Measurements from ENCODE around the gene NUDT8.

NUDT8 gene, protein sequence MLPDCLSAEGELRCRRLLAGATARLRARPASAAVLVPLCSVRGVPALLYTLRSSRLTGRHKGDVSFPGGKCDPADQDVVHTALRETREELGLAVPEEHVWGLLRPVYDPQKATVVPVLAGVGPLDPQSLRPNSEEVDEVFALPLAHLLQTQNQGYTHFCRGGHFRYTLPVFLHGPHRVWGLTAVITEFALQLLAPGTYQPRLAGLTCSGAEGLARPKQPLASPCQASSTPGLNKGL

GRCh38 chr11:67629386-67630227 is at the start of gene NUDT8:
NUDT8 (minus strand) TSS chr11:67629937; CDS start chr11:67629911, 26 bp downstream.
- Histone ChIP-seq H3F3A (ENCODE audit: low read depth) (no peaks in the 10 kb centered on the region), H3K4me2 (ENCODE audit: low read depth, low read length, poor library complexity, severe bottlenecking) (peak within 1 kb of the TSS; percentile 86), H3K4me1 (ENCODE audit: insufficient read depth, low read length, poor library complexity, severe bottlenecking) (peaks cover 33% of the 10 kb centered on the region), H3K9me2 (replicated peaks; ENCODE audit: low read depth, low read length) (no peaks in the 10 kb centered on the region), H3K36me3 (ENCODE audit: insufficient read depth, low read length) (no peaks in the 10 kb centered on the region), H4K20me1 (ENCODE audit: insufficient read depth, low read length, poor library complexity, severe bottlenecking) (peaks cover 3% of the 10 kb centered on the region), H3K79me2 (ENCODE audit: insufficient read depth, low read length) (peaks cover 24% of the 10 kb centered on the region; the same call in 1 of the 2 replicates), H2AFZ (ENCODE audit: low read length) (peak within 1 kb of the TSS; percentile 76), H3K9me3 (ENCODE audit: insufficient read depth, low read depth, low read length) (no peaks in the 10 kb centered on the region), H3K27me3 (ENCODE audit: insufficient read depth, low read length, poor library complexity, severe bottlenecking) (no peaks in the 10 kb centered on the region), H3K4me3 (ENCODE audit: low read length, poor library complexity, severe bottlenecking) (peak within 1 kb of the TSS; percentile 78), H3K9ac (ENCODE audit: low read depth, low read length, poor library complexity, severe bottlenecking) (peak within 1 kb of the TSS; percentile 76)
- TF ChIP-seq, protein P1, sequence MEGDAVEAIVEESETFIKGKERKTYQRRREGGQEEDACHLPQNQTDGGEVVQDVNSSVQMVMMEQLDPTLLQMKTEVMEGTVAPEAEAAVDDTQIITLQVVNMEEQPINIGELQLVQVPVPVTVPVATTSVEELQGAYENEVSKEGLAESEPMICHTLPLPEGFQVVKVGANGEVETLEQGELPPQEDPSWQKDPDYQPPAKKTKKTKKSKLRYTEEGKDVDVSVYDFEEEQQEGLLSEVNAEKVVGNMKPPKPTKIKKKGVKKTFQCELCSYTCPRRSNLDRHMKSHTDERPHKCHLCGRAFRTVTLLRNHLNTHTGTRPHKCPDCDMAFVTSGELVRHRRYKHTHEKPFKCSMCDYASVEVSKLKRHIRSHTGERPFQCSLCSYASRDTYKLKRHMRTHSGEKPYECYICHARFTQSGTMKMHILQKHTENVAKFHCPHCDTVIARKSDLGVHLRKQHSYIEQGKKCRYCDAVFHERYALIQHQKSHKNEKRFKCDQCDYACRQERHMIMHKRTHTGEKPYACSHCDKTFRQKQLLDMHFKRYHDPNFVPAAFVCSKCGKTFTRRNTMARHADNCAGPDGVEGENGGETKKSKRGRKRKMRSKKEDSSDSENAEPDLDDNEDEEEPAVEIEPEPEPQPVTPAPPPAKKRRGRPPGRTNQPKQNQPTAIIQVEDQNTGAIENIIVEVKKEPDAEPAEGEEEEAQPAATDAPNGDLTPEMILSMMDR (conservative IDR thresholded peaks at IDR 0.05; ENCODE audit: low read length), result peak; percentile 83
- TF ChIP-seq EZH2phosphoT487 (IDR thresholded peaks at IDR 0.05; ENCODE audit: borderline replicate concordance), result no peak

DNA sequence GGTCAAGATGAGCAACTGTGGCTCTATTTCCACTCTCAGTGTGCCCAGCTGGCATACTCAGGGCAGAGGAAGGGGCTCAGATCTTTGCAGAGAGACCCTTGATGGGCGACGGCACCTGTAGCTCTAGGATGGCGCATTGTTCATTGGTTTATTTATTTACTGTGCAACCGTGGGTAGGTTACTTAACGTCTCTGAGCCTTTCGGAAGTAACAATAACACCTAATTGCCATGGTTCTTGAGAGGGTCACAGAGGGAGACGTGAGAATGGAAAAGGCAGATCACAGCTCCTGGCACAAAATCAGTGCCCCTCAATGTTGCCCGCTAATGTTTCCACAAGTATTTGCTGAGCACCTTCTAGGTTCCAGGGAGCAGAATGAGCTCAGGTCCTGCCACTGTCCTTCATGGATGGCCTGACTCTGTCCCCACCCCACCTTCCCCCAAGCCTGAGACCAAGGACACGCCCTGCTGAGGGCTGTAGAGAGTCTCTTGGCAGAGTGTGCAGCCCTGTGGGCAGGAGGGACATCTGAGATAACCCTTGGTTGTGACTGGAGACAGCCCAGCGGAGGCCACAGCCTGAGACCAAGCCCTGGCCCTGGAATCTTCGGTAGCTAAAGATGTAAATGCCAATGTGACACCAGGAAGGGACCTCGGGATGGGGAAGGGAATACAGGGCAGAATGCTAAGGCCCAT is 45.5 kb upstream of the NUDT8 start:
- Histone ChIP-seq H3K4me2 (ENCODE audit: low read depth, low read length, poor library complexity, severe bottlenecking) (no peak overlapping the region), H3K36me3 (ENCODE audit: insufficient read depth, low read length) (no peaks in the 10 kb centered on the region), H3K9me3 (ENCODE audit: insufficient read depth, low read depth, low read length) (no peaks in the 10 kb centered on the region), H3K9me2 (replicated peaks; ENCODE audit: low read depth, low read length) (no peaks in the 10 kb centered on the region), H4K20me1 (ENCODE audit: insufficient read depth, low read length, poor library complexity, severe bottlenecking) (no peaks in the 10 kb centered on the region), H3F3A (ENCODE audit: low read depth) (no peaks in the 10 kb centered on the region), H3K9ac (ENCODE audit: low read depth, low read length, poor library complexity, severe bottlenecking) (no peak overlapping the region), H3K4me1 (ENCODE audit: insufficient read depth, low read length, poor library complexity, severe bottlenecking) (no peaks in the 10 kb centered on the region), H3K4me3 (ENCODE audit: low read length, poor library complexity, severe bottlenecking) (no peak overlapping the region), H3K79me2 (ENCODE audit: insufficient read depth, low read length) (no peaks in the 10 kb centered on the region), H2AFZ (ENCODE audit: low read length) (no peak overlapping the region), H3K27me3 (ENCODE audit: insufficient read depth, low read length, poor library complexity, severe bottlenecking) (no peaks in the 10 kb centered on the region)
- TF ChIP-seq EZH2phosphoT487 (IDR thresholded peaks at IDR 0.05; ENCODE audit: borderline replicate concordance), result no peak
- TF ChIP-seq, protein P1 (conservative IDR thresholded peaks at IDR 0.05; ENCODE audit: low read length), result no peak

DNA sequence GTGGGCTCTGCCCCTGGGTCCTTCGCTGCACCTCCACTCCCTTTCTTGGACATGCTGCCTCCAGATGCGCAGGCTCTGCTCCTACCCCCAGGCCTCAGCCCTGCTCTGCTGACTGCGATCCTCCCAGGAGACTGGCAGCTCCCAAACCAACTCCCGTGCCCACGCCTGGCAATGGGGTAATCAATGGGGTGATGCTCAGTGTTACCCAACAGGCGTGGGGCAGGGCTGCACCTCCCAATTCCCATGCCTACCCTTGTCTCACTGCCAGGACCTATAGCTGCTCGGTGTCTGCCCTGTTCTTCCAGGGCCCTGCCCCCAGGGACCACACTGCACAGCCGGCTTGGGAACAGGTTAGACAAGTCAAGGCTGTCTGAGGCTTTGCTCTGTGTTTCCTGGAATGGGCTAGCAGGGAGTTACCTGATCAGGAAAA is 44.7 kb upstream of the NUDT8 start, which contains the start of gene ALDH3B2:
Gene ALDH3B2, minus strand, starts transcription at position 182 of the 430 bp plus-strand sequence. CDS start 7,688 bp downstream, outside the sequence.
- H2AFZ ChIP-seq (ENCODE audit: low read length), result no peak within 1 kb of the TSS
- no peaks in the 10 kb centered on the region for H3K36me3 ChIP-seq (ENCODE audit: insufficient read depth, low read length)
- H3K9me2 ChIP-seq (replicated peaks; ENCODE audit: low read depth, low read length), result no peaks in the 10 kb centered on the region
- TF ChIP-seq EZH2phosphoT487 (IDR thresholded peaks at IDR 0.05; ENCODE audit: borderline replicate concordance), result no peak
- TF ChIP-seq, protein P1 (conservative IDR thresholded peaks at IDR 0.05; ENCODE audit: low read length), result no peak
- H3K4me3 ChIP-seq (ENCODE audit: low read length, poor library complexity, severe bottlenecking), result no peak within 1 kb of the TSS
- H3K4me1 ChIP-seq (ENCODE audit: insufficient read depth, low read length, poor library complexity, severe bottlenecking), result no peaks in the 10 kb centered on the region
- no peak within 1 kb of the TSS for H3K9ac ChIP-seq (ENCODE audit: low read depth, low read length, poor library complexity, severe bottlenecking)
- H4K20me1 ChIP-seq (ENCODE audit: insufficient read depth, low read length, poor library complexity, severe bottlenecking), result no peaks in the 10 kb centered on the region
- H3K4me2 ChIP-seq (ENCODE audit: low read depth, low read length, poor library complexity, severe bottlenecking), result no peak within 1 kb of the TSS
- no peaks in the 10 kb centered on the region for H3K27me3 ChIP-seq (ENCODE audit: insufficient read depth, low read length, poor library complexity, severe bottlenecking)
- H3F3A ChIP-seq (ENCODE audit: low read depth), result no peaks in the 10 kb centered on the region
- no peaks in the 10 kb centered on the region for H3K79me2 ChIP-seq (ENCODE audit: insufficient read depth, low read length)
- H3K9me3 ChIP-seq (ENCODE audit: insufficient read depth, low read depth, low read length), result no peaks in the 10 kb centered on the region
